Measurements from ENCODE around the gene C3orf52. TPM values are rescaled to one million over a fixed set of nuclear protein-coding genes. Genes with fewer than 3 reads are reported as not detected.

The C3orf52 gene
- total and polyA plus RNA-seq, 5 donors from 2014 or later = 0.13 to 0.67 (median 0.44) TPM

- H3K27me3 Mint-ChIP-seq = peaks cover 4% of the 10 kb centered on the region
- peaks cover 0 to 17% (median 6%) of the 10 kb centered on the region in 7 donors for H3K9me3 Mint-ChIP-seq
- H3K4me1 Mint-ChIP-seq = peaks cover 8 to 17% (median 12%) of the 10 kb centered on the region in 4 donors
Measured at GRCh38 chr3:112141293-112141692, 55.1 kb downstream of the C3orf52 start.

GRCh38 chr3:112143251-112143650 lies 57.1 kb downstream of the C3orf52 start:
- DNase-seq (peak in 1 of 3 donors; percentile 58), ATAC-seq (ENCODE audit: low read depth in 2 of 2) (peak; percentile 68 to 72)
- peaks cover 8% of the 10 kb centered on the region for H3K36me3 Mint-ChIP-seq
- no peak overlapping the region for H3K27ac ChIP-seq (ENCODE audit: insufficient read depth, low read length, poor library complexity, severe bottlenecking)
- H3K4me1 Mint-ChIP-seq = peaks cover 7 to 10% (median 8%) of the 10 kb centered on the region in 4 donors
- H3K36me3 ChIP-seq (ENCODE audit: control insufficient read depth, insufficient read depth, low read length) = no peaks in the 10 kb centered on the region
- H3K27me3 ChIP-seq (ENCODE audit: control insufficient read depth, insufficient read depth, low read length) = no peaks in the 10 kb centered on the region
- peaks cover 6 to 15% of the 10 kb centered on the region in 2 experiments for H3K9me3 ChIP-seq (ENCODE audit: control insufficient read depth in 2 of 2, low read length in 2 of 2)
- H3K27me3 Mint-ChIP-seq = peaks cover 14% of the 10 kb centered on the region
- H3K27ac Mint-ChIP-seq = peak overlapping the region; percentile 18 to 62 (median 60)
- peak overlapping the region; percentile 66 for H3K4me3 ChIP-seq (ENCODE audit: low read depth, low read length)
- peaks cover 0 to 34% (median 16%) of the 10 kb centered on the region in 7 donors for H3K9me3 Mint-ChIP-seq
- H3K4me1 ChIP-seq (ENCODE audit: control insufficient read depth, insufficient read depth, low read length, poor library complexity, severe bottlenecking) = no peaks in the 10 kb centered on the region
- peak overlapping the region; percentile 52 to 77 (median 70) for H3K4me3 Mint-ChIP-seq

More at GRCh38 chr3:112141293-112141692, 55.1 kb downstream of the C3orf52 start:
- H3K9me3 ChIP-seq (ENCODE audit: control insufficient read depth in 2 of 2, low read length in 2 of 2) = peaks cover 6 to 8% of the 10 kb centered on the region in 2 experiments
- no peak overlapping the region for H3K27ac ChIP-seq (ENCODE audit: insufficient read depth, low read length, poor library complexity, severe bottlenecking)
- no peak overlapping the region for H3K4me3 Mint-ChIP-seq
- H3K27me3 ChIP-seq (ENCODE audit: control insufficient read depth, insufficient read depth, low read length) = no peaks in the 10 kb centered on the region
- H3K36me3 Mint-ChIP-seq = no peaks in the 10 kb centered on the region
- no peak overlapping the region for H3K27ac Mint-ChIP-seq
- DNase-seq = no peak
- no peaks in the 10 kb centered on the region for H3K36me3 ChIP-seq (ENCODE audit: control insufficient read depth, insufficient read depth, low read length)
- no peak for ATAC-seq (ENCODE audit: low read depth in 2 of 2)
- H3K4me3 ChIP-seq (ENCODE audit: low read depth, low read length) = no peak overlapping the region
- no peaks in the 10 kb centered on the region for H3K4me1 ChIP-seq (ENCODE audit: control insufficient read depth, insufficient read depth, low read length, poor library complexity, severe bottlenecking)

DNA sequence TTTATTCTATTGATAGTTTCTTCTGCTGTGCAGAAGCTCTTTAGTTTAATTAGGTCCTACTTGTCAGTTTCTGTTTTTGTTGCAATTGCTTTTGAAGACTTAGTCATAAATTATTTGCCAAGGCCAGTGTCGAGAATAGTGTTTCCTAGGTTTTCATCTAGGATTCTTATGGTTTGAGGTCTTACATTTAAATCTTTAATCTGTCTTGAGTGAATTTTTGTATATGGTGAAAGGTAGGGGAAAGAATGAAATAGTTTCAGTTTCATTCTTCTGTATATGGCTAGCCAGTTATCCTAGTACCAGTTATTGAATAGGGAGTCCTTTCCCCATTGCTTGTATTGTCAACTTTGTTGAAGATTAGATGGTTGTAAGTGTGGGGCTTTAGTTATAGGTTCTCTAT lies 57.5 kb downstream of the C3orf52 start:
- Mint-ChIP-seq H3K36me3 (peaks cover 8% of the 10 kb centered on the region), H3K27me3 (peaks cover 14% of the 10 kb centered on the region), H3K4me1 (peaks cover 7 to 10% (median 8%) of the 10 kb centered on the region in 4 donors), H3K27ac (peak overlapping the region; percentile 10 to 62 (median 18)), H3K4me3 (peak overlapping the region; percentile 52 to 77 (median 70)), H3K9me3 (peaks cover 0 to 34% (median 16%) of the 10 kb centered on the region in 7 donors)
- peak in 1 of 3 donors; percentile 26 for DNase-seq
- Histone ChIP-seq H3K4me1 (ENCODE audit: control insufficient read depth, insufficient read depth, low read length, poor library complexity, severe bottlenecking) (no peaks in the 10 kb centered on the region), H3K9me3 (ENCODE audit: control insufficient read depth in 2 of 2, low read length in 2 of 2) (peaks cover 6 to 15% of the 10 kb centered on the region in 2 experiments), H3K4me3 (ENCODE audit: low read depth, low read length) (peak overlapping the region; percentile 66), H3K27ac (ENCODE audit: insufficient read depth, low read length, poor library complexity, severe bottlenecking) (no peak overlapping the region), H3K27me3 (ENCODE audit: control insufficient read depth, insufficient read depth, low read length) (no peaks in the 10 kb centered on the region), H3K36me3 (ENCODE audit: control insufficient read depth, insufficient read depth, low read length) (no peaks in the 10 kb centered on the region)
- ATAC-seq (ENCODE audit: low read depth in 2 of 2) = peak in 1 of 2 donors; percentile 33

DNA sequence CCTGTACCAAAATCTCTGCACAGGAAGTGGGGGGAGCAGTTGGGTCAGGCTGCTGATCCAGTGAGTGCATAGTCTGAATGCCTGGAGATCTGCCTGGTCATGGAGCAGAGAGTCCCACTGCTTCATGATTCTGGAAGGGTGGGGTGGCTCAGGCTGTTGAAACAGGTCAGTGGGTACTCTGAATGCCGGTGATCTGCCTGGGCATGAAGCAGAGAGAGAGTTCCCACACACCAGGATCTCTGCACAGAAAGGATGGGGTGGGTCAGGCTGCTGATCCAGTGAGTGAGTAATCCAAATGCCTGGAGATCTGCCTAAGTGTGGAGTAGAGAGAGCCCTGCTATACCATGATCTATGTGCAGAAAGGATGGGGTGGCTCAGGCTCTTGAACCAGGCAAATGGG lies 62.9 kb downstream of the C3orf52 start:
- Histone ChIP-seq H3K27ac (ENCODE audit: insufficient read depth, low read length, poor library complexity, severe bottlenecking) (no peak overlapping the region), H3K4me3 (ENCODE audit: low read depth, low read length) (no peak overlapping the region), H3K9me3 (ENCODE audit: control insufficient read depth in 2 of 2, low read length in 2 of 2) (peaks cover 6 to 15% of the 10 kb centered on the region in 2 experiments), H3K4me1 (ENCODE audit: control insufficient read depth, insufficient read depth, low read length, poor library complexity, severe bottlenecking) (no peaks in the 10 kb centered on the region), H3K36me3 (ENCODE audit: control insufficient read depth, insufficient read depth, low read length) (no peaks in the 10 kb centered on the region), H3K27me3 (ENCODE audit: control insufficient read depth, insufficient read depth, low read length) (no peaks in the 10 kb centered on the region)
- Mint-ChIP-seq H3K27ac (no peak overlapping the region), H3K4me3 (no peak overlapping the region), H3K9me3 (peaks cover 0 to 28% (median 15%) of the 10 kb centered on the region in 7 donors), H3K36me3 (peaks cover 8% of the 10 kb centered on the region), H3K27me3 (peaks cover 10% of the 10 kb centered on the region), H3K4me1 (no peaks in the 10 kb centered on the region)
- ATAC-seq (ENCODE audit: low read depth in 2 of 2) (no peak), DNase-seq (no peak)

- DNase-seq = no peak
- H3K27ac Mint-ChIP-seq = no peak overlapping the region
Measured at GRCh38 chr3:112167758-112168157, 81.6 kb downstream of the C3orf52 start.

More at GRCh38 chr3:112167758-112168157, 81.6 kb downstream of the C3orf52 start:
- H3K27ac ChIP-seq (ENCODE audit: insufficient read depth, low read length, poor library complexity, severe bottlenecking) = no peak overlapping the region
- Mint-ChIP-seq H3K27me3 (peaks cover 9% of the 10 kb centered on the region), H3K9me3 (peaks cover 0 to 4% (median 1%) of the 10 kb centered on the region in 7 donors), H3K4me3 (no peak overlapping the region), H3K36me3 (no peaks in the 10 kb centered on the region), H3K4me1 (no peaks in the 10 kb centered on the region)
- no peak overlapping the region for H3K4me3 ChIP-seq (ENCODE audit: low read depth, low read length)
- H3K36me3 ChIP-seq (ENCODE audit: control insufficient read depth, insufficient read depth, low read length) = no peaks in the 10 kb centered on the region
- H3K4me1 ChIP-seq (ENCODE audit: control insufficient read depth, insufficient read depth, low read length, poor library complexity, severe bottlenecking) = no peaks in the 10 kb centered on the region
- no peaks in the 10 kb centered on the region for H3K9me3 ChIP-seq (ENCODE audit: control insufficient read depth in 2 of 2, low read length in 2 of 2)
- no peak for ATAC-seq (ENCODE audit: low read depth in 2 of 2)
- peaks cover 3% of the 10 kb centered on the region for H3K27me3 ChIP-seq (ENCODE audit: control insufficient read depth, insufficient read depth, low read length)

Other genes starting within 250 kb of the C3orf52 start
- gene PHLDB2, start 227.1 kb upstream of the C3orf52 start, total RNA-seq = 5.9 TPM
- gene PHLDB2, start 227.1 kb upstream of the C3orf52 start, polyA plus RNA-seq = 1 to 10 TPM; 1.6 to 2.3 (median 1.9) TPM
- gene ABHD10, start 107.4 kb upstream of the C3orf52 start, total RNA-seq = 18.8 TPM
- gene ABHD10, start 107.4 kb upstream of the C3orf52 start, polyA plus RNA-seq = 10 to 100 TPM; 23.1 to 37.2 (median 35.1) TPM
- gene TAGLN3, start 87.5 kb upstream of the C3orf52 start, total RNA-seq = not detected
- not detected for gene TAGLN3, start 87.5 kb upstream of the C3orf52 start, polyA plus RNA-seq
- not detected for gene TMPRSS7, start 51.7 kb upstream of the C3orf52 start, total RNA-seq
- gene TMPRSS7, start 51.7 kb upstream of the C3orf52 start, polyA plus RNA-seq = not detected
- 11.8 TPM for gene GCSAM, start 46.9 kb downstream of the C3orf52 start, total RNA-seq
- 10 to 100 TPM in 2 of 4 donors, 1 to 10 TPM in 2; 8.1 to 13.6 (median 10.4) TPM for gene GCSAM, start 46.9 kb downstream of the C3orf52 start, polyA plus RNA-seq
- gene SLC9C1, start 207.8 kb downstream of the C3orf52 start, total RNA-seq = not detected
- gene SLC9C1, start 207.8 kb downstream of the C3orf52 start, polyA plus RNA-seq = not detected
- gene CD200, start 246.8 kb downstream of the C3orf52 start, total RNA-seq = 2.8 TPM
- 1 to 10 TPM; 1.9 to 4.8 (median 3.4) TPM for gene CD200, start 246.8 kb downstream of the C3orf52 start, polyA plus RNA-seq

Measured in CD4-positive, CD25-positive, alpha-beta regulatory T cell (primary cell).